Measurements from ENCODE around the gene TLR4. TPM values are rescaled to one million over a fixed set of nuclear protein-coding genes. Genes with fewer than 3 reads are reported as not detected.

TLR4 gene
- total RNA-seq, 2 donors from 2014 or later = not detected

DNA sequence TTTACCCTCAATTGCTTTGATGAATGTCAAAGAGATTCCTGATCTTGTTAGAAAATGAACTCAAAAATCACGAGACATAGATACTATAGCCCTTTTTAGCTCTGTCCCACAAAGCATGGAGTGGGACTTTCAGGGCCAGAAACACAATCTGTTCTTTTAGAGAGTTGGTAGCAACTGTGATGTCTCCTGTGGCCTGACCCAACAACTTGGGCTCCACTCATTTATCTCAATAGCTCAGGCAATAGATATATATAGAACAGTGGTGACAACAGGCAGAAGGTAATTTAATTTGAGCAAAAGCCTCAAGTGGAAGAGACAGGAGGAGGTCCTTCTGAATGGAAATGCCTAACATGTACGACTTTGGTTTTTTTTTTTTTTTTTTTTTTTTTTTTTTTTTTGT is 25.2 kb downstream of the TLR4 start:
- Mint-ChIP-seq H3K27ac (no peak overlapping the region), H3K36me3 (no peaks in the 10 kb centered on the region), H3K9me3 (peaks cover 3 to 4% of the 10 kb centered on the region in 2 donors)
- DNase-seq (ENCODE audit: low spot score in 2 of 2) (no peak), ATAC-seq (no peak)

DNA sequence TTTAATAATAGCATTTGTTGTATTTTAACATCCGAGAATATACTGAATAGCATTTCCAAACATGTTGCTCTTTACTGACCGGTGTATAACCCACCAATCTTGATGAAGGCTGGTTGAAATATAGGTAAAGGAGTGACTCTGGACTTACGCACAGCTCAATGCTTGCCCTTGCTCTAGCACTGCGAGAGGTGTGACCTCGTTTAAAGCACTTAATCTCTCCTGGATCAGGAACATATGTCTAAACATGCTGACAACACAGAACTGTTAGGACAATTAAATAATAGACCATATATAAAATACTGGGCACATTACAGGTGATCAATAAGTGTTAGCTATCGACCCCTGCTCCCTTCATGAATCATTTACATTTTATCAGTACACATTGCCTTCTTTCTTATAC is 28.3 kb downstream of the TLR4 start:
- ATAC-seq = no peak
- H3K9me3 Mint-ChIP-seq = peaks cover 0 to 4% of the 10 kb centered on the region in 2 donors
- no peak for DNase-seq (ENCODE audit: low spot score in 2 of 2)
- no peaks in the 10 kb centered on the region for H3K36me3 Mint-ChIP-seq
- H3K27ac Mint-ChIP-seq = no peak overlapping the region

DNA sequence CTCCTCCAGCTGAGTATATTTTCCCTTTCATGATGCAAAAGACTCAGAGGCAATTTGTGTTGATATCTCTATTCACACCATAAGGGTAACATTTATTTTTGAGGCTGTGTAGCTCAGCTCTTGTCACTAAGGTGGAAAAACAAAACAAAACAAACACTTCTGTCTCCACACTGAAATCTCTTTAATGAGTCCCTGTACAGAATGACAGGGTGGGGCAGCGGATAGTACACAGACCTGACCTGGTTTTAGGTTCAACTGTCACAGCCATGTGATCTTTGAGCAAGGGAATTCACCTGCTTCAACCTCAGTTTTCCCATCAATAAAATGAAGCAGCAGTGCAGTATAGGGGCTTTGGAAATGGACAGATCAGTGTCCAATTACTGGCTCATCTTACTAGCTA is 29.3 kb downstream of the TLR4 start:
- no peaks in the 10 kb centered on the region for H3K36me3 Mint-ChIP-seq
- no peak for ATAC-seq
- DNase-seq (ENCODE audit: low spot score in 2 of 2) = no peak
- no peak overlapping the region for H3K27ac Mint-ChIP-seq
- peaks cover 0 to 4% of the 10 kb centered on the region in 2 donors for H3K9me3 Mint-ChIP-seq

DNA sequence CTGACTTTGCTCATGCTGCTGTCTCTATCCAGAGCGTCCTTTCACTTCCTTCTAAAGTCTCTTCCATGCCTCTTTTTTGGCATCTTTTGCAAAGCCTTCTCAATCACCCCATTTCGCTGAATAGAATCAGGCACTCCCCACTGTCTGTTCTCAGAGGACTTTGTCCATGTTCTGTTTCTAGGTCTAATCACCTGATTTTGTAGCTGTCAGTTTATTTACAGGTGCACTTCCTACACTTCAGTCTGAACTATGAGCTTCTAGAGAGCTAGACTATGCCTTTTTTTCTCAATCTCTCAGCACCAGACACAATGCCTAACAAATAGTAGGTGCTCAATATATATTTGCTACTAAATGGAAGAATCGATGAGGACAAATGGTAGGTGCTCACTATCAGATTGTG is 29.9 kb downstream of the TLR4 start:
- DNase-seq (ENCODE audit: low spot score in 2 of 2) (no peak), ATAC-seq (no peak)
- Mint-ChIP-seq H3K27ac (no peak overlapping the region), H3K9me3 (peaks cover 0 to 4% of the 10 kb centered on the region in 2 donors), H3K36me3 (no peaks in the 10 kb centered on the region)

DNA sequence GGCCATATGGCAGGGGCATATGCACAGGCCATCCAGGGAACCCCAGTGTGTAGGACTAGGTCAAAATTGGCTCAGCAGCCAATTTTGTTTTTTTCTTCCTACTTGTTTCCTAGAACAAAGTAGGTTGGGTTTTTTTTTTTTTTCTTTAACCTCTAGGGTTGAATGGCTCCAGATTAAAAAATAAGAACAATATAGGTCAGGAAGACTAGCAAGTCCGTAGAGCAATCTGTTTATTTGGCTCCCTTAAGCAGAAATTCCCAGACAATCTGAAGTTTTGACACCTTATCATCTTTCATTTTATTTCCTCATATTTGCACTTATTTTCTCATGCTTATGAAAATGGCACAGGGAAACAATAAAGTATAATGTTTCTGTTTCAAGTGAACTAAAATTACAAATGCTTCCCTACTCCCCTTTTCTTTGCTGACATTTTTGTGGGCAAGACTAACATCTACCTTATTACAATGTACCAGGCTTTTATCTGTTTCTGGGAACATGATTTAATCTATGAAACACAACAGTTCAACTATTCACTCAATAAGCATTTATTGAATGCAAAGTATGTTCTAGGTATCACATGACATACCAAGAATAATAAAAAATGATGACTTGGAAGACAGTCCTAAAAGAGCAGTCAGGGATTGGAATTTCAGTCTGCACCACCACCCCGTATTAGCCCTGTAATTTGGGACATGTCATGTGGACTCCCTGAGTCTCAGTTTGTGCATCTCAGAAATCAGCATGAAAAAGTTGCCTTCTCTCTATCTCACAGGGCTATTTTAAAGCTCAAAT is 30.5 kb downstream of the TLR4 start:
- H3K27ac Mint-ChIP-seq = no peak overlapping the region
- no peak for ATAC-seq
- DNase-seq (ENCODE audit: low spot score in 2 of 2) = no peak
- H3K9me3 Mint-ChIP-seq = peaks cover 0 to 4% of the 10 kb centered on the region in 2 donors
- H3K36me3 Mint-ChIP-seq = no peaks in the 10 kb centered on the region

DNA sequence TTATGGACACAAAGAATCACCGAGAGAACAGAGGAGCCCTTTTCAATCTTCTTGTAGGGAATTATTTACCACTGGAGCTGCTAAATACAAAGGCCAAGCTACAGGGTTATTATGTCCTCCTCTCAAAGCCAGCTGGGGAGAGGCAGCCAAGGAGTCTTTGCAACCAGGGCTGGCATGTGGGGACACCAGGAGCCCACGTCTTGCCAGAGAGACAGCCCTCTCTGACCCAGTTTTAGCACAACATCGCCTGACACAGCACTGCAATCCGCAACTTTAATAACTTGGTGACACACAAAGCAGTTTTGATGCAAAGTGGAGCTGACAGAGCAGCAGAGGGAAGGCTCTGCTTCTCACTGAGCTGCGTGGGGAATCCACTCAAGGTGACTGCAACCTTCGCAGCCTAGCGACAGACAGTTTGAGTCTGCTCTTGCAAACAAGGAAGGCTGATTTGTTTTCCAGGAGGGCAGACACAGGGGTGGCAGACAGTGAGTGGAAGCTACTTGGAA is 33.6 kb downstream of the TLR4 start:
- Mint-ChIP-seq H3K27ac (no peak overlapping the region), H3K9me3 (no peaks in the 10 kb centered on the region), H3K36me3 (no peaks in the 10 kb centered on the region)
- DNase-seq (ENCODE audit: low spot score in 2 of 2) = no peak
- ATAC-seq = no peak

DNA sequence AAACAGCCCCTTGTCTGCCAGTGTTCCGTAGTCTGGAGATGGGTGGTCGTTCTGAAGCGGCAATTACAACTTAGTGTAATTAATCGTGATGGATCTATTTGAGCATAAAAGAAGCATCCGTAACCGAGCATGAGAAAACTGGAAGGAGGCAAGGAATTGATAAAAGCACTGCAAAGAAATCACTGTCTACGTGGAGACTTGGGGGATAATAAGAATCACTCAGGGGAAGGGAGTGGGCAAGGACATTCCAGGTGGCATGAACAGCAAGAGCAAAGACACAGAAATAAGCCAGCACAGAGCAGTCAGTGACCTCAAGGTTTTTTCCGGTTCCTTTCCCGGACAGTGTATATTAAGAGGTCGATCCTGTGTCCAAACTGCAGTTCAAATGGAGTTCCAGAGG is 35.0 kb downstream of the TLR4 start:
- no peaks in the 10 kb centered on the region for H3K9me3 Mint-ChIP-seq
- DNase-seq (ENCODE audit: low spot score in 2 of 2) = no peak

DNA sequence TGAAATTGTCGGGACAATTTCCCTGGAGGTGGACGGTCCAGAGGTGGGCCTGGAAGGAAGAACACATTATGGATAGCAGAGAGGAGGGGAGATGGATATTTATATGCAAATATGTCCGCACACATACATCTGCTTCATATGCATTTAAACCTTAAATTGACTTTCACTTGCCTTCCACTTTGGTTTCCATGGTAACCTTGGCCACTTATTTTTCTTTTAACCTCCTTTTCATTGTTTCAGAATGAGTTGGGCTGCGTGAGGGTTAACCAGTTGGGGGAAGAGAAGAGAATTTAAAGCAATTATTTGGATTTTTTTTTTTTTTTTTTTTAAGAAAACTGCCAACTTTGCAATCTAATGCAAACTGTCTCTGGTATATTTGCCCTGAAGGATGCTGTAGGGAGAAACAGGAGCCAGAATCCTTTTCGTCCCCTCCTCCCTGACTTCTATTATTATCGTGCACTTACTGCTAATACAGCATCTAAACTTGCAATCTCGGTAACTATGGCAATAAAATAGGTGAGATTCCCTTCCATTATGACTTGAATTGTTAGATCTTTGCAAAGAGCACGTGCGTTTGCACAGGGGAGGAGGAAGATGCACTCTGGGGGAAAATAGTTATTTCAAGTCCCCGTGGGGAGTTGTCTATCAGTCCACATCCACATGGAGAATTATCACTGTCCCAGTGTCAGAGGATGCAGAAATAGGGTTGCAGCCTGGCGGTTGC is 35.6 kb downstream of the TLR4 start:
- no peaks in the 10 kb centered on the region for H3K36me3 Mint-ChIP-seq
- no peak overlapping the region for H3K27ac Mint-ChIP-seq
- H3K9me3 Mint-ChIP-seq = no peaks in the 10 kb centered on the region
- DNase-seq (ENCODE audit: low spot score in 2 of 2) (no peak), ATAC-seq (no peak)

More for the DNA sequence above, 35.0 kb downstream of the TLR4 start:
- H3K36me3 Mint-ChIP-seq = no peaks in the 10 kb centered on the region
- no peak overlapping the region for H3K27ac Mint-ChIP-seq
- ATAC-seq = no peak

DNA sequence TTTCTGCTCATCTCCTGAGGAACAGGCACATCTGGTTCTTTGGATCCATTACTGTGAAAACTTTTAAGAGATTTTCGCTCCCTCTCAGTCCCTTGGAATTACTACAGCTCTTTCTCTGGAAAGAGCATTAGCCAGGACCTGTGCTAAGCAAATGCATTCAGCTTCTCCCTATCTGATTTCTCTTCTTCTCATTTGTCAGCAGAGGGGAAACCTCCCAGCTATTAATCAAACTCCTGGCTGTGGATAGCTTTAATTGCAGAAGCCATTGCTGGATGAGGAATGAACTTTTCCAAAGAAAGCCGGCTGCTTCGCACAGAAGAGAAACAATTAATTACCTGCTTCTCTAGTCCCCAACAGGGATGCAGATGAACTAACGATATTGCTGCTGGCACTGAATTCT is 37.9 kb downstream of the TLR4 start:
- DNase-seq (ENCODE audit: low spot score in 2 of 2) (no peak), ATAC-seq (no peak)
- no peaks in the 10 kb centered on the region for H3K36me3 Mint-ChIP-seq
- no peaks in the 10 kb centered on the region for H3K9me3 Mint-ChIP-seq
- no peak overlapping the region for H3K27ac Mint-ChIP-seq

DNA sequence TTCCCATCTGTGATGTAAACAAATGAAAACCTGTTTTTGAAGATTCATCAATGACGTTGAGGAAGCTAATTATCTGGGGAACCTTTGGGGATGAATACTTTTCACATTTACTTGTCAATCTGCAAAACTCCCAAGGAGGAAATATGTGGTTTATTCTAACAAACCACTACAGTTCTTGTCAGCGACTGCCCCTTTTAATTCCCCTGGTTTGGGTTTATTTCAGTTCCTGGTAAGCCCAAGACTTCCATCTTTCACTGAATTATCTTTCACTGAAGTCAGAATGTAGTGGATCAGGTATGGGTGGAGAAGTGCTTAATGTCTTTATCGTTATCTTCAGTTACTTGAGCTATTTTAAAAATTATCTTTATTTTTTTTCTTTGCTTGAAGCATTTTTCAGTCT is 40.2 kb downstream of the TLR4 start:
- Mint-ChIP-seq H3K9me3 (no peaks in the 10 kb centered on the region), H3K36me3 (no peaks in the 10 kb centered on the region), H3K27ac (no peak overlapping the region)
- DNase-seq (ENCODE audit: low spot score in 2 of 2) = no peak
- ATAC-seq = no peak

DNA sequence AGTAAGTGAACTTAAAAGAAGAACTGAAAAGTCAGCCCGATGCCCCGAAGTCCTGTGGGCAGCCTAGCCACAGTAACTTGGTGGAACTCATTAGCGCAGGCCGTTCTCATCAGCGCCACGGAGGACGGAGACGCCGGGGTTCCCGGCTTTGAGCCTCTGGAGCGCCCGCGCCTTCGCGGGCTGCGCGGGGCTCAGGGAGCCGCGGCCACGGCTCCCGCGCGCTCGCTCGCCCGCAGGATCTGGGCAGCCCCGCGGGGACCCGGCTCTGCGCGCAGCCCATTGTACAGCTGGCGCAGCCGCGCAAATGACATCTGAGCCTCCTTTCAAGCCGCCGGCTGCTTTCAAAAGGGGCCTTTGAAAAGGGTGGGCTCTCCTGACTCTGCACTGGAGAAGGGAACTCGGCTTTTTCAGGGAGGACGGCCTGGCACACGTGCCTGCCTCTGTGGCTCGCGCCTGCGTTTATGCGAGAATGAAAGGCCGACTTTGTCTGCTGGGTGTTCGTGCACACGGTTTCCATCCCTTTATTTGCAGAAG is 40.7 kb downstream of the TLR4 start:
- no peak for DNase-seq (ENCODE audit: low spot score in 2 of 2)
- no peak overlapping the region for H3K27ac Mint-ChIP-seq
- H3K36me3 Mint-ChIP-seq = no peaks in the 10 kb centered on the region
- ATAC-seq = no peak
- H3K9me3 Mint-ChIP-seq = no peaks in the 10 kb centered on the region

DNA sequence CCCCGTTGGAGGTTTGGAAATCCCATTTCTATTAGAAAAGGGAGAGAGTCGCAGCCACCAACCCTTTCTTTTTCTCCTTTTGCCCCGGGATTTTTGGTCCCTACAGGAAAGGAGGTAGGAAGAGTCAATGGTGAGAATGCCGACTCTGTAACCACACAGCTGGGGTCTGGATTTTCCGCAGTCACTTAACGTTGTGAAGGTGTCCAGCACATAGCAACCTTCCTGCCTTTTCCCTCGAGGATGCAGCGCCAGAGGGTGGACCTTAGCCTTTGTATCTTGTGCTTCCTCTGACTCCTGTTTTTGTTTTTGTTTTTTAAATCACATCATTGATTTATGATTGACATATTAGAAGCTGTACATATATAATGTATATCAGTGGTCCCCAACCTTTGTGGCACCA is 41.4 kb downstream of the TLR4 start:
- Mint-ChIP-seq H3K36me3 (no peaks in the 10 kb centered on the region), H3K27ac (no peak overlapping the region), H3K9me3 (no peaks in the 10 kb centered on the region)
- ATAC-seq (no peak), DNase-seq (ENCODE audit: low spot score in 2 of 2) (no peak)

DNA sequence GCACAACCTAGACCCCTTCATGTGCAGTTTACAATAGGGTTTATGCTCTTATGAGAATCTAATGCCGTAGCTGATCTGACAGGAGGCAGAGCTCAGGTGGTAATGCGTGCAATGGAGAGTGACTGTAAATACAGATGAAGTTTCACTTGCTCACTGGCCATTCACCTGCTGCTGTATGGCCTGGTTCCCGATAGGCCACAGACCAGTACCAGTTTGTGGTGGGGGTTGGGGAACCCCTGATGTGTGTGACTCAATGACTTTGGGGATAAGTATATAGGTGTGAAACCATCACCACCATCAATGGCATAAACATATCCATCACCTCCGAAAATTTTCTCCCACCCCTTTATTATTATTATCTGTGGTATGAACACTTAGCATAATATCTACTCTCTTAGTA is 42.1 kb downstream of the TLR4 start:
- Mint-ChIP-seq H3K9me3 (no peaks in the 10 kb centered on the region), H3K36me3 (no peaks in the 10 kb centered on the region), H3K27ac (no peak overlapping the region)
- no peak for DNase-seq (ENCODE audit: low spot score in 2 of 2)
- no peak for ATAC-seq

DNA sequence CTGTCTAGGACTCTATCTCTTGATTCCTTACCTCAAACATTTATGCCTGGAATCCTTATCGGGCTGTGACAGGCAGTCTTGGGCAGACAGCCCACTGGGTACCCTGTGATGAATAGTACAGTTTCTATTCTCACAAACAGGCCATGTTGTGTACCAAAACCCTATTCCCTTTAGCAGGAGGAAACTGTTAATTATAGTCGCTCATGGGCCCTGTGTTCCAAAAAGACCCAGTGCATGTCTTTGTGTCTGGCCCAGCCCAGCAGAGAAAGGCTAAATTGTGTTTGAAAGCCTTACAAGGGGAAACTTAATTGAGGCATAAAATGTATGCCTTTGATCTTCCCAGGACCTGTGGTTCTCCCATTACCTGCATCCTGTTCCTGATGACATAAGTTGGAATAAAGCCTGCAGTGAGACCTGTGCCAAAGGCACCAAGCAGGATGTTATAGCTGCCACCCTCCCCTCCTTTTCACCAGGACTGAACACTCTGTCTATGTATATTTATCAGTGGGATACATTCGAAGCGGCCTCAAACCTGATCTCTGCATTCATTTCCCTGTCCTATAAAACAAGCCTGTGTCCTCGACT is 43.3 kb downstream of the TLR4 start:
- peaks cover 0 to 6% of the 10 kb centered on the region in 2 donors for H3K9me3 Mint-ChIP-seq
- DNase-seq (ENCODE audit: low spot score in 2 of 2) (no peak), ATAC-seq (no peak)
- H3K36me3 Mint-ChIP-seq = no peaks in the 10 kb centered on the region
- no peak overlapping the region for H3K27ac Mint-ChIP-seq

DNA sequence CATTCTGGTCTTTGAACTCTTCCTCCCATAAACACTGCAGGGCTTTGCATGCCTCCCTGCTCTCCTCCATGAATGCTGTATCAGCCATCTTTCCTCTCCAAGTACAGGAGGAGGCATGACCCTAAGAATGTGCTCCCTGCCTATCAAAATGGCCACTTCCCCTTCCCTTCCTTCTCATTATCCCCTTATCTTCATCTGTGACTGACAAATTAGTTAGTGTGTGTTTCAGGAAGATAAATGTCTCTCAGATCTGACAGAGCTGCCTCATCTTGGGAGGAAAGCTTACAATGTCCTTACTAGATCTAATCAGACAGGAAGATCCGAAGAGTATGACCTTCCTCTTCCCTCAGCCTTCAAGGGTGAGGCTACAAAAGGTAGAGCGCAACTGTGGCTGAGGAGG is 46.2 kb downstream of the TLR4 start:
- no peaks in the 10 kb centered on the region for H3K36me3 Mint-ChIP-seq
- ATAC-seq (no peak), DNase-seq (ENCODE audit: low spot score in 2 of 2) (no peak)
- no peak overlapping the region for H3K27ac Mint-ChIP-seq
- peaks cover 0 to 6% of the 10 kb centered on the region in 2 donors for H3K9me3 Mint-ChIP-seq

DNA sequence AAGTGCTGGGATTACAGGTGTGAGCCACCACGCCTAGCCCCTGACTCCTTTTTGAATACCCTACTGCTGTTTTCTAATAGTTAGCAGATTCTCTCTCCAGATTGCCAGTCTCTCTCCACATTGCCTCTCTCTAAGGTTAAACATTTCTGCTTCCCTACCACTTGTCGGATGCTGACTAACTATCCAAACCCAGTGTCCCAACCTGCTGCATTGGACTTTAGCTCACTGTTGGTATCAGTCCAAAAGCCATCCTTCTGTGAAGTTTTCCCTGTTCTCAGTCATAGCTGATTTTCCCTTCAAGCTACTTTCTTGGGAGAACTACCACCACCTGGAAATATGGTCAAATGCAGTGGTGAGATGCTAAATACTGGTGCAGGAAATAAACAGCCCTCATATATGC is 48.7 kb downstream of the TLR4 start:
- ATAC-seq = no peak
- no peak overlapping the region for H3K27ac Mint-ChIP-seq
- peaks cover 0 to 6% of the 10 kb centered on the region in 2 donors for H3K9me3 Mint-ChIP-seq
- DNase-seq (ENCODE audit: low spot score in 2 of 2) = no peak
- H3K36me3 Mint-ChIP-seq = no peaks in the 10 kb centered on the region

DNA sequence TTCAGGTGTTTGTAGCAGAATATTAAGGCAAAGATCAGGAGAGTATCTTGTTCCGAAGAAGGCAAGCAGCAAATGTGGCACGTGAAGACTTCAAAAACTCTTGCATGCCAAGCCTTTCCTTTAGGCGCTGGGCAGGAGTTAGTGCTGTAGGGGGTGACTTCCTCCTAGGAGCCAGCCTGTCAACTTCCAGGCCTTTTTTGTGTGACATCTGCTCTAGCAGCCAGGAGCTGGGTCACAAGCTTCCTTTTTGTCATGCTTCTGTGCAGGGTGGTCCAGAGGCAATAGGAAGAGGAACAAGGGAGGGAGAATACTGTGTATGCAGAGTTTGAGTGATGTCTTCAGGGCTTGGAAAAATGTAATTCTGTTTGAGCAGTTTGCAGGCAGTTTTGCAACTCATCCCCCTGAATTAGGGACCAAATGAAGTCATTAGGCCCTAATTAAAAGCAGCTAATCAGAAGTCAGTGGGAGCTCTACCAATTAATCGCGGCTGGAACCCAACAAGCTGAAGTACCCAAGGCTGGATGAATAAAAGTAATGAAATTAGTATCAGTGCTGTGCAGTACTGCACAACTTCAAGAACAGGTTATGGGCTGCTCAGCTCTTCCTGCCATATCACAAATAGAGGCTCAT is 53.5 kb downstream of the TLR4 start:
- ATAC-seq (no peak), DNase-seq (ENCODE audit: low spot score in 2 of 2) (no peak)
- Mint-ChIP-seq H3K36me3 (no peaks in the 10 kb centered on the region), H3K27ac (no peak overlapping the region), H3K9me3 (no peaks in the 10 kb centered on the region)

All from activated naive CD4-positive, alpha-beta T cell treated with anti-CD3 and anti-CD28 coated beads, Interleukin-2, amount 50 U/mL, for 72 hours (primary cell).